Measurements from ENCODE around the gene CDS1.
"Not testable (repeated sequence)": the region's sequence is repeated elsewhere in the genome, so short reads cannot be mapped to it uniquely, and the experiment has no call there.

CDS1 gene

GRCh38 chr4:84677093-84677492 is 94.2 kb downstream of the CDS1 start:
- 83% methylated on average over 9 of the region's 9 CpGs for WGBS
- no peak overlapping the region for H3K9ac ChIP-seq (ENCODE audit: low read depth, low read length)
- peaks cover 5% of the 10 kb centered on the region; the same call in 1 of the 2 replicates for H3K4me1 ChIP-seq (ENCODE audit: insufficient read depth, low read length)
- H3K27ac ChIP-seq (ENCODE audit: low read depth, low read length) = no peak overlapping the region
- peaks cover 87% of the 10 kb centered on the region for H3K36me3 ChIP-seq (ENCODE audit: insufficient read depth, low read length)
- no peak overlapping the region for H3K4me3 ChIP-seq (ENCODE audit: low read length)
- no peaks in the 10 kb centered on the region for H3K9me3 ChIP-seq (ENCODE audit: insufficient read depth, low read depth, low read length)
- no peaks in the 10 kb centered on the region for H3K27me3 ChIP-seq (ENCODE audit: insufficient read depth, low read length)

- peaks cover 87% of the 10 kb centered on the region for H3K36me3 ChIP-seq (ENCODE audit: insufficient read depth, low read length)
- H3K9me3 ChIP-seq (ENCODE audit: insufficient read depth, low read depth, low read length) = no peaks in the 10 kb centered on the region
- 95% methylated on average over 5 of the region's 5 CpGs for WGBS
- no peak overlapping the region for H3K9ac ChIP-seq (ENCODE audit: low read depth, low read length)
- no peak overlapping the region for H3K4me3 ChIP-seq (ENCODE audit: low read length)
- H3K27me3 ChIP-seq (ENCODE audit: insufficient read depth, low read length) = no peaks in the 10 kb centered on the region
- H3K4me1 ChIP-seq (ENCODE audit: insufficient read depth, low read length) = peaks cover 10% of the 10 kb centered on the region; the same call in 1 of the 2 replicates
- no peak overlapping the region for H3K27ac ChIP-seq (ENCODE audit: low read depth, low read length)
Measured at GRCh38 chr4:84677995-84678394, 95.1 kb downstream of the CDS1 start.

GRCh38 chr4:84678976-84679744 is 96.2 kb downstream of the CDS1 start:
- Histone ChIP-seq H3K4me1 (ENCODE audit: insufficient read depth, low read length) (peaks cover 10% of the 10 kb centered on the region; the same call in 1 of the 2 replicates), H3K4me3 (ENCODE audit: low read length) (no peak overlapping the region), H3K9me3 (ENCODE audit: insufficient read depth, low read depth, low read length) (no peaks in the 10 kb centered on the region), H3K9ac (ENCODE audit: low read depth, low read length) (no peak overlapping the region), H3K27me3 (ENCODE audit: insufficient read depth, low read length) (no peaks in the 10 kb centered on the region), H3K27ac (ENCODE audit: low read depth, low read length) (no peak overlapping the region), H3K36me3 (ENCODE audit: insufficient read depth, low read length) (peaks cover 89% of the 10 kb centered on the region)
- 96% methylated on average over 14 of the region's 14 CpGs for WGBS

GRCh38 chr4:84680956-84681355 is 98.0 kb downstream of the CDS1 start:
- H3K9me3 ChIP-seq (ENCODE audit: insufficient read depth, low read depth, low read length) = no peaks in the 10 kb centered on the region
- H3K9ac ChIP-seq (ENCODE audit: low read depth, low read length) = no peak overlapping the region
- 97% methylated on average over 4 of the region's 4 CpGs for WGBS
- H3K4me1 ChIP-seq (ENCODE audit: insufficient read depth, low read length) = peaks cover 10% of the 10 kb centered on the region; the same call in 1 of the 2 replicates
- no peak overlapping the region for H3K4me3 ChIP-seq (ENCODE audit: low read length)
- peak overlapping the region; percentile 41; the same call in 1 of the 2 replicates for H3K27ac ChIP-seq (ENCODE audit: low read depth, low read length)
- H3K27me3 ChIP-seq (ENCODE audit: insufficient read depth, low read length) = no peaks in the 10 kb centered on the region
- H3K36me3 ChIP-seq (ENCODE audit: insufficient read depth, low read length) = peaks cover 97% of the 10 kb centered on the region

GRCh38 chr4:84681486-84682274 is 98.8 kb downstream of the CDS1 start:
- Histone ChIP-seq H3K9me3 (ENCODE audit: insufficient read depth, low read depth, low read length) (no peaks in the 10 kb centered on the region), H3K9ac (ENCODE audit: low read depth, low read length) (no peak overlapping the region), H3K36me3 (ENCODE audit: insufficient read depth, low read length) (peaks cover 95% of the 10 kb centered on the region), H3K4me1 (ENCODE audit: insufficient read depth, low read length) (peaks cover 10% of the 10 kb centered on the region; the same call in 1 of the 2 replicates), H3K4me3 (ENCODE audit: low read length) (no peak overlapping the region), H3K27me3 (ENCODE audit: insufficient read depth, low read length) (no peaks in the 10 kb centered on the region), H3K27ac (ENCODE audit: low read depth, low read length) (no peak overlapping the region)
- 85% methylated on average over 2 of the region's 2 CpGs for WGBS

- 92% methylated on average over 4 of the region's 4 CpGs for WGBS
- H3K4me1 ChIP-seq (ENCODE audit: insufficient read depth, low read length) = peaks cover 10% of the 10 kb centered on the region; the same call in 1 of the 2 replicates
- H3K27me3 ChIP-seq (ENCODE audit: insufficient read depth, low read length); H3K9ac ChIP-seq (ENCODE audit: low read depth, low read length); H3K4me3 ChIP-seq (ENCODE audit: low read length); H3K9me3 ChIP-seq (ENCODE audit: insufficient read depth, low read depth, low read length); H3K27ac ChIP-seq (ENCODE audit: low read depth, low read length): not testable (repeated sequence)
- H3K36me3 ChIP-seq (ENCODE audit: insufficient read depth, low read length) = peaks cover 92% of the 10 kb centered on the region
Measured at GRCh38 chr4:84682661-84683060, 99.7 kb downstream of the CDS1 start.

- H3K9me3 ChIP-seq (ENCODE audit: insufficient read depth, low read depth, low read length) = no peaks in the 10 kb centered on the region
- 88% methylated on average over 7 of the region's 7 CpGs for whole genome bisulfite sequencing
- peaks cover 92% of the 10 kb centered on the region for H3K36me3 ChIP-seq (ENCODE audit: insufficient read depth, low read length)
- H3K27ac ChIP-seq (ENCODE audit: low read depth, low read length) = no peak overlapping the region
- no peak overlapping the region for H3K4me3 ChIP-seq (ENCODE audit: low read length)
- H3K4me1 ChIP-seq (ENCODE audit: insufficient read depth, low read length) = peaks cover 10% of the 10 kb centered on the region; the same call in 1 of the 2 replicates
- no peak overlapping the region for H3K9ac ChIP-seq (ENCODE audit: low read depth, low read length)
- no peaks in the 10 kb centered on the region for H3K27me3 ChIP-seq (ENCODE audit: insufficient read depth, low read length)
Measured at GRCh38 chr4:84683064-84683850, 100.3 kb downstream of the CDS1 start.

- Histone ChIP-seq H3K9ac (ENCODE audit: low read depth, low read length) (no peak overlapping the region), H3K9me3 (ENCODE audit: insufficient read depth, low read depth, low read length) (no peaks in the 10 kb centered on the region), H3K4me1 (ENCODE audit: insufficient read depth, low read length) (peaks cover 10% of the 10 kb centered on the region; the same call in 1 of the 2 replicates), H3K27me3 (ENCODE audit: insufficient read depth, low read length) (no peaks in the 10 kb centered on the region), H3K4me3 (ENCODE audit: low read length) (no peak overlapping the region), H3K27ac (ENCODE audit: low read depth, low read length) (no peak overlapping the region), H3K36me3 (ENCODE audit: insufficient read depth, low read length) (peaks cover 92% of the 10 kb centered on the region)
- 89% methylated on average over 3 of the region's 3 CpGs for WGBS
Measured at GRCh38 chr4:84684361-84684760, 101.4 kb downstream of the CDS1 start.

GRCh38 chr4:84685105-84685504 is 102.2 kb downstream of the CDS1 start:
- 91% methylated on average over 1 of the region's 1 CpG for WGBS
- Histone ChIP-seq H3K27me3 (ENCODE audit: insufficient read depth, low read length) (no peaks in the 10 kb centered on the region), H3K9me3 (ENCODE audit: insufficient read depth, low read depth, low read length) (no peaks in the 10 kb centered on the region), H3K36me3 (ENCODE audit: insufficient read depth, low read length) (peaks cover 94% of the 10 kb centered on the region), H3K4me3 (ENCODE audit: low read length) (no peak overlapping the region), H3K4me1 (ENCODE audit: insufficient read depth, low read length) (peaks cover 10% of the 10 kb centered on the region; the same call in 1 of the 2 replicates), H3K27ac (ENCODE audit: low read depth, low read length) (no peak overlapping the region), H3K9ac (ENCODE audit: low read depth, low read length) (no peak overlapping the region)

- Histone ChIP-seq H3K27ac (ENCODE audit: low read depth, low read length) (no peak overlapping the region), H3K9ac (ENCODE audit: low read depth, low read length) (no peak overlapping the region), H3K4me3 (ENCODE audit: low read length) (no peak overlapping the region), H3K36me3 (ENCODE audit: insufficient read depth, low read length) (peaks cover 93% of the 10 kb centered on the region), H3K4me1 (ENCODE audit: insufficient read depth, low read length) (peaks cover 13% of the 10 kb centered on the region; the same call in 1 of the 2 replicates), H3K27me3 (ENCODE audit: insufficient read depth, low read length) (no peaks in the 10 kb centered on the region), H3K9me3 (ENCODE audit: insufficient read depth, low read depth, low read length) (no peaks in the 10 kb centered on the region)
- 94% methylated on average over 5 of the region's 5 CpGs for WGBS
Measured at GRCh38 chr4:84688605-84689004, 105.7 kb downstream of the CDS1 start.

All from HUES64 (cell line).